BE2C (cell line): ENCODE results near the gene PSMC3.

Experiments
- DNase-seq: peaks from one replicate; pipeline ENCODE4 v3.0.0-alpha.2; 2020
- H3K27me3 ChIP-seq: fragments of 250-450 bp; sonication (Bioruptor Pico); 2 replicates; pipeline ENCODE4 v1.5.1; 2020; ENCODE audit warnings: mild to moderate bottlenecking
- H3K36me3 ChIP-seq: fragments of 250-450 bp; sonication (Bioruptor Pico); 2 replicates; pipeline ENCODE4 v1.5.1; 2020; ENCODE audit warnings: mild to moderate bottlenecking
- H3K4me1 ChIP-seq: fragments of 250-450 bp; sonication (Bioruptor Pico); 2 replicates; pipeline ENCODE4 v1.5.1; 2020
- H3K4me3 ChIP-seq: 2 replicates; pipeline ENCODE4 v1.5.1; 2011; ENCODE audit warnings: low read depth, low read length
- H3K9me3 ChIP-seq: fragments of 250-450 bp; sonication (Bioruptor Pico); 2 replicates; pipeline ENCODE4 v1.5.1; 2020
- CTCF ChIP-seq: IDR thresholded peaks from 2 replicates; pipeline ENCODE4 v1.5.1; 2012; ENCODE audit warnings: mild to moderate bottlenecking, low read depth, low read length

PSMC3 gene

GRCh38 chr11:47453365-47453764 is 27.1 kb upstream of the PSMC3 start:
- TF ChIP-seq CTCF = no peak
- Histone ChIP-seq H3K9me3 (no peaks in the 10 kb centered on the region), H3K36me3 (no peaks in the 10 kb centered on the region), H3K27me3 (no peaks in the 10 kb centered on the region), H3K4me1 (no peaks in the 10 kb centered on the region), H3K4me3 (no peak overlapping the region)
- DNase-seq = no peak

GRCh38 chr11:47451990-47452389 is 25.8 kb upstream of the PSMC3 start:
- Histone ChIP-seq H3K27me3 (no peaks in the 10 kb centered on the region), H3K4me1 (no peaks in the 10 kb centered on the region), H3K36me3 (no peaks in the 10 kb centered on the region), H3K4me3 (no peak overlapping the region), H3K9me3 (no peaks in the 10 kb centered on the region)
- no peak for TF ChIP-seq CTCF
- no peak for DNase-seq

- no peaks in the 10 kb centered on the region for H3K27me3 ChIP-seq
- H3K4me1 ChIP-seq = no peaks in the 10 kb centered on the region
- H3K4me3 ChIP-seq = no peak overlapping the region
- no peak for DNase-seq
- no peak for TF ChIP-seq CTCF
- no peaks in the 10 kb centered on the region for H3K36me3 ChIP-seq
- no peaks in the 10 kb centered on the region for H3K9me3 ChIP-seq
Measured at GRCh38 chr11:47451436-47451835, 25.2 kb upstream of the PSMC3 start.

- H3K4me1 ChIP-seq = no peaks in the 10 kb centered on the region
- no peaks in the 10 kb centered on the region for H3K36me3 ChIP-seq
- no peaks in the 10 kb centered on the region for H3K9me3 ChIP-seq
- no peak for DNase-seq
- no peaks in the 10 kb centered on the region for H3K27me3 ChIP-seq
- no peak overlapping the region for H3K4me3 ChIP-seq
- TF ChIP-seq CTCF = no peak
Measured at GRCh38 chr11:47449541-47449940, 23.3 kb upstream of the PSMC3 start.

GRCh38 chr11:47448566-47449427 is 22.6 kb upstream of the PSMC3 start, which contains the start of gene RAPSN:
RAPSN (minus strand) TSS chr11:47449136; CDS start chr11:47448964, 172 bp downstream.
- Histone ChIP-seq H3K4me3 (no peak within 1 kb of the TSS), H3K36me3 (no peaks in the 10 kb centered on the region), H3K27me3 (no peaks in the 10 kb centered on the region), H3K4me1 (no peaks in the 10 kb centered on the region), H3K9me3 (no peaks in the 10 kb centered on the region)
- no peak for DNase-seq
- TF ChIP-seq CTCF = no peak

- Histone ChIP-seq H3K4me1 (no peaks in the 10 kb centered on the region), H3K36me3 (no peaks in the 10 kb centered on the region), H3K4me3 (no peak overlapping the region), H3K27me3 (no peaks in the 10 kb centered on the region), H3K9me3 (no peaks in the 10 kb centered on the region)
- no peak for DNase-seq
- no peak for TF ChIP-seq CTCF
Measured at GRCh38 chr11:47447906-47448305, 21.7 kb upstream of the PSMC3 start.
